Measurements from ENCODE around the gene ATP7B. TPM values are rescaled to one million over a fixed set of nuclear protein-coding genes. Genes with fewer than 3 reads are reported as not detected.

Gene ATP7B
- total RNA-seq, 2 donors from 2014 or later, result 4.3 to 6.5 TPM

GRCh38 chr13:51906581-51906980 is 104.7 kb downstream of the ATP7B start:
- H3K4me1 ChIP-seq, result peaks cover 0 to 14% of the 10 kb centered on the region in 2 donors
- no peak for DNase-seq (ENCODE audit: low spot score)
- H3K27ac ChIP-seq, result no peak overlapping the region

GRCh38 chr13:51905787-51906186 is 105.5 kb downstream of the ATP7B start:
- no peak for TF ChIP-seq CTCF (IDR thresholded peaks at IDR 0.05)
- Histone ChIP-seq H3K9me3 (no peaks in the 10 kb centered on the region), H3K27me3 (no peaks in the 10 kb centered on the region), H3K4me3 (no peak overlapping the region), H3K27ac (no peak overlapping the region), H3K36me3 (no peaks in the 10 kb centered on the region), H3K4me1 (peaks cover 0 to 14% of the 10 kb centered on the region in 2 donors)
- DNase-seq (ENCODE audit: low spot score), result no peak

More at GRCh38 chr13:51906581-51906980, 104.7 kb downstream of the ATP7B start:
- TF ChIP-seq CTCF (IDR thresholded peaks at IDR 0.05), result no peak
- no peaks in the 10 kb centered on the region for H3K36me3 ChIP-seq
- no peaks in the 10 kb centered on the region for H3K9me3 ChIP-seq
- H3K27me3 ChIP-seq, result no peaks in the 10 kb centered on the region
- no peak overlapping the region for H3K4me3 ChIP-seq

GRCh38 chr13:51902776-51903175 is 108.5 kb downstream of the ATP7B start:
- Histone ChIP-seq H3K27me3 (no peaks in the 10 kb centered on the region), H3K36me3 (no peaks in the 10 kb centered on the region), H3K9me3 (no peaks in the 10 kb centered on the region), H3K4me3 (no peak overlapping the region), H3K27ac (no peak overlapping the region), H3K4me1 (peaks cover 0 to 14% of the 10 kb centered on the region in 2 donors)
- no peak for TF ChIP-seq CTCF (IDR thresholded peaks at IDR 0.05)
- no peak for DNase-seq (ENCODE audit: low spot score)

DNA sequence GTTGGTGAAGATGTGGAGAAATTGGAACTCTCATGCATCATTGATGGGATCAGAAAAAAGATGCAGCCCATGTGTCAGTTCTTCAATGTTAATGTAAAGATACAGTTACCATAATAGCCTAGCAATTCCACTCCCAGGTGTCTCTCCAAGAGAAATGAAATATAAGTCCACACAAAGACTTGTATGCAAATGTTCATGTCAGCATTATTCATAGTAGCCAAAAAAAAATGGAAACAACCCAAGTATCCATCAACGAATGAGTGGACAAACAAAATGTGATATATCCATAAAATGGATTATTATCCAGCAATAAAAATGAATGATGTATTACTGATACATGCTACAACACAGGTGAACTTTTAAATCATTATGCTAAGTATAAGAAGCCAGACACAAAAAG is 110.8 kb downstream of the ATP7B start:
- Histone ChIP-seq H3K4me1 (no peaks in the 10 kb centered on the region), H3K4me3 (no peak overlapping the region), H3K27ac (no peak overlapping the region), H3K36me3 (no peaks in the 10 kb centered on the region), H3K9me3 (no peaks in the 10 kb centered on the region), H3K27me3 (no peaks in the 10 kb centered on the region)
- no peak for TF ChIP-seq CTCF (IDR thresholded peaks at IDR 0.05)
- no peak for DNase-seq (ENCODE audit: low spot score)

GRCh38 chr13:51895906-51896888 is 115.1 kb downstream of the ATP7B start:
- no peak for DNase-seq (ENCODE audit: low spot score)
- Histone ChIP-seq H3K27me3 (no peaks in the 10 kb centered on the region), H3K4me3 (no peak overlapping the region), H3K4me1 (no peaks in the 10 kb centered on the region), H3K27ac (no peak overlapping the region), H3K36me3 (no peaks in the 10 kb centered on the region), H3K9me3 (no peaks in the 10 kb centered on the region)
- peak; percentile 34 to 77 for TF ChIP-seq CTCF (IDR thresholded peaks at IDR 0.05)

All from right atrium auricular region (tissue), 2 donors.